Karpas-422 (cell line): Measurements from ENCODE around the gene HES4. TPM values are rescaled to one million over a fixed set of nuclear protein-coding genes. Genes with fewer than 3 reads are reported as not detected.
"Not testable (repeated sequence)": the region's sequence is repeated elsewhere in the genome, so short reads cannot be mapped to it uniquely, and the experiment has no call there.

Source experiments
- DNase-seq: peaks from one replicate; pipeline ENCODE4 v3.0.0-alpha.2; 2015
- H2AFZ ChIP-seq: fragments of 200-600 bp; sonication (generic); 2 replicates; pipeline ENCODE4 v1.6.1; 2014; ENCODE audit warnings: antibody characterized with exemption, low read length, mixed read lengths
- H3K27ac ChIP-seq: fragments of 200-600 bp; sonication (generic); 2 replicates; pipeline ENCODE4 v1.5.1; 2014; ENCODE audit warnings: mild to moderate bottlenecking, low read length, moderate library complexity
- H3K27me3 ChIP-seq: fragments of 200-600 bp; sonication (generic); 2 replicates; pipeline ENCODE4 v1.6.1; 2014; ENCODE audit warnings: low read length, mixed read lengths
- H3K36me3 ChIP-seq: fragments of 200-600 bp; sonication (generic); 2 replicates; pipeline ENCODE4 v1.6.1; 2014; ENCODE audit warnings: low read length, mixed read lengths; ENCODE audit not compliant: insufficient read depth
- H3K4me1 ChIP-seq: fragments of 200-600 bp; sonication (generic); 2 replicates; pipeline ENCODE4 v1.6.1; 2014; ENCODE audit warnings: mild to moderate bottlenecking, low read length, mixed read lengths
- H3K4me2 ChIP-seq: fragments of 200-600 bp; sonication (generic); 2 replicates; pipeline ENCODE4 v1.6.1; 2014; ENCODE audit warnings: low read length, low read depth, mild to moderate bottlenecking; ENCODE audit not compliant: poor library complexity, severe bottlenecking
- H3K4me3 ChIP-seq: fragments of 200-600 bp; sonication (generic); 2 replicates; pipeline ENCODE4 v1.5.1; 2014; ENCODE audit warnings: mild to moderate bottlenecking, antibody characterized with exemption, low read length, mixed read lengths
- H3K79me2 ChIP-seq: fragments of 200-600 bp; sonication (generic); 2 replicates; pipeline ENCODE4 v1.6.1; 2014; ENCODE audit warnings: mild to moderate bottlenecking, low read length, mixed read lengths
- H3K9ac ChIP-seq: fragments of 200-600 bp; sonication (generic); 2 replicates; pipeline ENCODE4 v1.6.0; 2014; ENCODE audit warnings: low read length
- H3K9me2 ChIP-seq: fragments of 200-600 bp; sonication (generic), shearing (Covaris generic); replicated peaks from 2 replicates; pipeline ENCODE4 v1.6.0; 2014; ENCODE audit warnings: mild to moderate bottlenecking, low read length, moderate library complexity; ENCODE audit not compliant: insufficient read depth
- H3K9me3 ChIP-seq: fragments of 300-700, 200-600 bp; sonication (generic); 2 replicates; pipeline ENCODE4 v1.6.1; 2014; ENCODE audit warnings: low read length, mixed read lengths
- H4K20me1 ChIP-seq: fragments of 200-600 bp; sonication (generic); 2 replicates; pipeline ENCODE4 v1.6.1; 2014; ENCODE audit warnings: mild to moderate bottlenecking, antibody characterized with exemption, low read length, low read depth; ENCODE audit not compliant: insufficient read depth
- total RNA-seq: library from RNA; depleted of rRNA; stranded (reverse); fragments of >200 nt; shearing (Covaris generic); gene quantifications from 2 replicates; pipeline ENCODE4 v1.2.3, GENCODE V29; 2014; ENCODE audit warnings: low replicate concordance

HES4 gene
- total RNA-seq, 1 experiment from 2014 or later: not detected

- no peaks in the 10 kb centered on the region for H3K79me2 ChIP-seq
- no peaks in the 10 kb centered on the region for H3K9me2 ChIP-seq
- H3K27me3 ChIP-seq: no peaks in the 10 kb centered on the region
- H4K20me1 ChIP-seq: no peaks in the 10 kb centered on the region
- no peak overlapping the region for H3K9ac ChIP-seq
- DNase-seq: no peak
- H2AFZ ChIP-seq: no peak overlapping the region
- H3K27ac ChIP-seq: no peak overlapping the region
- no peak overlapping the region for H3K4me3 ChIP-seq
- H3K4me2 ChIP-seq: no peak overlapping the region
- no peaks in the 10 kb centered on the region for H3K4me1 ChIP-seq
- H3K9me3 ChIP-seq: no peaks in the 10 kb centered on the region
- no peaks in the 10 kb centered on the region for H3K36me3 ChIP-seq
Measured at GRCh38 chr1:998995-999724, 737 bp downstream of the HES4 start.

- no peaks in the 10 kb centered on the region for H3K79me2 ChIP-seq
- no peaks in the 10 kb centered on the region for H3K4me1 ChIP-seq
- H3K27me3 ChIP-seq: no peaks in the 10 kb centered on the region
- H3K36me3 ChIP-seq: no peaks in the 10 kb centered on the region
- H3K9ac ChIP-seq: no peak overlapping the region
- H3K4me3 ChIP-seq: no peak overlapping the region
- no peaks in the 10 kb centered on the region for H4K20me1 ChIP-seq
- no peaks in the 10 kb centered on the region for H3K9me2 ChIP-seq
- H2AFZ ChIP-seq: no peak overlapping the region
- no peak for DNase-seq
- H3K9me3 ChIP-seq: no peaks in the 10 kb centered on the region
- no peak overlapping the region for H3K4me2 ChIP-seq
- no peak overlapping the region for H3K27ac ChIP-seq
Measured at GRCh38 chr1:998745-998994, 1.2 kb downstream of the HES4 start.

GRCh38 chr1:997993-998744 is 1.7 kb downstream of the HES4 start:
- H4K20me1 ChIP-seq: no peaks in the 10 kb centered on the region
- H3K9me2 ChIP-seq: no peaks in the 10 kb centered on the region
- no peak overlapping the region for H3K4me2 ChIP-seq
- H3K9ac ChIP-seq: no peak overlapping the region
- no peaks in the 10 kb centered on the region for H3K36me3 ChIP-seq
- no peaks in the 10 kb centered on the region for H3K4me1 ChIP-seq
- no peaks in the 10 kb centered on the region for H3K27me3 ChIP-seq
- H3K4me3 ChIP-seq: no peak overlapping the region
- no peak overlapping the region for H3K27ac ChIP-seq
- H3K9me3 ChIP-seq: no peaks in the 10 kb centered on the region
- no peaks in the 10 kb centered on the region for H3K79me2 ChIP-seq
- no peak for DNase-seq
- H2AFZ ChIP-seq: no peak overlapping the region

- H4K20me1 ChIP-seq: no peaks in the 10 kb centered on the region
- no peak overlapping the region for H3K4me3 ChIP-seq
- H3K9me2 ChIP-seq: no peaks in the 10 kb centered on the region
- H3K4me1 ChIP-seq: no peaks in the 10 kb centered on the region
- H3K9me3 ChIP-seq: no peaks in the 10 kb centered on the region
- H2AFZ ChIP-seq: no peak overlapping the region
- no peaks in the 10 kb centered on the region for H3K36me3 ChIP-seq
- no peaks in the 10 kb centered on the region for H3K27me3 ChIP-seq
- no peak for DNase-seq
- H3K4me2 ChIP-seq: no peak overlapping the region
- no peak overlapping the region for H3K9ac ChIP-seq
- no peak overlapping the region for H3K27ac ChIP-seq
- no peaks in the 10 kb centered on the region for H3K79me2 ChIP-seq
Measured at GRCh38 chr1:997713-997992, 2.2 kb downstream of the HES4 start.

GRCh38 chr1:996851-997712 is 2.8 kb downstream of the HES4 start:
- H3K4me1 ChIP-seq: no peaks in the 10 kb centered on the region
- H3K9ac ChIP-seq: no peak overlapping the region
- H3K27ac ChIP-seq: no peak overlapping the region
- no peak for DNase-seq
- H3K4me2 ChIP-seq: no peak overlapping the region
- H3K36me3 ChIP-seq: no peaks in the 10 kb centered on the region
- no peak overlapping the region for H2AFZ ChIP-seq
- H3K9me2 ChIP-seq: no peaks in the 10 kb centered on the region
- H4K20me1 ChIP-seq: no peaks in the 10 kb centered on the region
- no peaks in the 10 kb centered on the region for H3K27me3 ChIP-seq
- no peaks in the 10 kb centered on the region for H3K79me2 ChIP-seq
- no peaks in the 10 kb centered on the region for H3K9me3 ChIP-seq
- no peak overlapping the region for H3K4me3 ChIP-seq

- no peak for DNase-seq
- Histone ChIP-seq H3K36me3 (no peaks in the 10 kb centered on the region), H3K27me3 (no peaks in the 10 kb centered on the region), H3K4me2 (no peak overlapping the region), H4K20me1 (no peaks in the 10 kb centered on the region), H3K9me3 (no peaks in the 10 kb centered on the region), H3K9ac (no peak overlapping the region), H3K9me2 (no peaks in the 10 kb centered on the region), H3K27ac (no peak overlapping the region), H3K4me3 (no peak overlapping the region), H2AFZ (no peak overlapping the region), H3K79me2 (no peaks in the 10 kb centered on the region), H3K4me1 (no peaks in the 10 kb centered on the region)
Measured at GRCh38 chr1:995665-996633, 3.9 kb downstream of the HES4 start.

GRCh38 chr1:994546-994945 is 5.4 kb downstream of the HES4 start:
- not testable (repeated sequence) for H3K4me1 ChIP-seq, H3K27me3 ChIP-seq, H2AFZ ChIP-seq, H3K4me3 ChIP-seq, H3K36me3 ChIP-seq, H3K9ac ChIP-seq, H3K9me2 ChIP-seq, H3K27ac ChIP-seq, H3K4me2 ChIP-seq, H4K20me1 ChIP-seq, H3K79me2 ChIP-seq, H3K9me3 ChIP-seq, DNase-seq
